ENCODE measurements around the gene PPFIBP2.

DNA sequence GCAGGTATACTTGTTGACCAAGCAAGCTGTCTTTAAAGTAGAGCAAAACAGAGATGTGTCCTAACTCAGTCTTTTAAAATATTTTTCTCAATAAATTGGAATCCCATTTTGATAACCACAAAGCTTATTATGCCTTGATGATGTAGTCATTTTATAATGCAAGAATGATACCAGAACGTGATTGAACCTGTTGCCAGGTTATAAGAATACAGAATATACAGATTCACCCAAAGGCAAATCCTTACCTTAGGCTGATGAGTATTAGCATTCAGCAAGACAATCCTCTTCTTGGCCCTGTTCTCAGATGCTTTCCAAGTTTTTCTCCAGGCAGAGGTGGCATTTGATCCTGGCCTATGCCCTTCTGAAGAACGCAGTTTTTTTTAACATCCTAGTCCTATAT lies 76.1 kb downstream of the PPFIBP2 start:
- TF ChIP-seq, protein P1, sequence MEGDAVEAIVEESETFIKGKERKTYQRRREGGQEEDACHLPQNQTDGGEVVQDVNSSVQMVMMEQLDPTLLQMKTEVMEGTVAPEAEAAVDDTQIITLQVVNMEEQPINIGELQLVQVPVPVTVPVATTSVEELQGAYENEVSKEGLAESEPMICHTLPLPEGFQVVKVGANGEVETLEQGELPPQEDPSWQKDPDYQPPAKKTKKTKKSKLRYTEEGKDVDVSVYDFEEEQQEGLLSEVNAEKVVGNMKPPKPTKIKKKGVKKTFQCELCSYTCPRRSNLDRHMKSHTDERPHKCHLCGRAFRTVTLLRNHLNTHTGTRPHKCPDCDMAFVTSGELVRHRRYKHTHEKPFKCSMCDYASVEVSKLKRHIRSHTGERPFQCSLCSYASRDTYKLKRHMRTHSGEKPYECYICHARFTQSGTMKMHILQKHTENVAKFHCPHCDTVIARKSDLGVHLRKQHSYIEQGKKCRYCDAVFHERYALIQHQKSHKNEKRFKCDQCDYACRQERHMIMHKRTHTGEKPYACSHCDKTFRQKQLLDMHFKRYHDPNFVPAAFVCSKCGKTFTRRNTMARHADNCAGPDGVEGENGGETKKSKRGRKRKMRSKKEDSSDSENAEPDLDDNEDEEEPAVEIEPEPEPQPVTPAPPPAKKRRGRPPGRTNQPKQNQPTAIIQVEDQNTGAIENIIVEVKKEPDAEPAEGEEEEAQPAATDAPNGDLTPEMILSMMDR (IDR thresholded peaks at IDR 0.05): no peak
- TF ChIP-seq EZH2phosphoT487 (IDR thresholded peaks at IDR 0.05) (no peak), EZH2 (IDR thresholded peaks at IDR 0.05) (no peak)

Data from neural progenitor cell (in vitro differentiated cells).